ENCODE data around the gene PIP4P1.
"Not testable (repeated sequence)": the region's sequence is repeated elsewhere in the genome, so short reads cannot be mapped to it uniquely, and the experiment has no call there.

The PIP4P1 gene

DNA sequence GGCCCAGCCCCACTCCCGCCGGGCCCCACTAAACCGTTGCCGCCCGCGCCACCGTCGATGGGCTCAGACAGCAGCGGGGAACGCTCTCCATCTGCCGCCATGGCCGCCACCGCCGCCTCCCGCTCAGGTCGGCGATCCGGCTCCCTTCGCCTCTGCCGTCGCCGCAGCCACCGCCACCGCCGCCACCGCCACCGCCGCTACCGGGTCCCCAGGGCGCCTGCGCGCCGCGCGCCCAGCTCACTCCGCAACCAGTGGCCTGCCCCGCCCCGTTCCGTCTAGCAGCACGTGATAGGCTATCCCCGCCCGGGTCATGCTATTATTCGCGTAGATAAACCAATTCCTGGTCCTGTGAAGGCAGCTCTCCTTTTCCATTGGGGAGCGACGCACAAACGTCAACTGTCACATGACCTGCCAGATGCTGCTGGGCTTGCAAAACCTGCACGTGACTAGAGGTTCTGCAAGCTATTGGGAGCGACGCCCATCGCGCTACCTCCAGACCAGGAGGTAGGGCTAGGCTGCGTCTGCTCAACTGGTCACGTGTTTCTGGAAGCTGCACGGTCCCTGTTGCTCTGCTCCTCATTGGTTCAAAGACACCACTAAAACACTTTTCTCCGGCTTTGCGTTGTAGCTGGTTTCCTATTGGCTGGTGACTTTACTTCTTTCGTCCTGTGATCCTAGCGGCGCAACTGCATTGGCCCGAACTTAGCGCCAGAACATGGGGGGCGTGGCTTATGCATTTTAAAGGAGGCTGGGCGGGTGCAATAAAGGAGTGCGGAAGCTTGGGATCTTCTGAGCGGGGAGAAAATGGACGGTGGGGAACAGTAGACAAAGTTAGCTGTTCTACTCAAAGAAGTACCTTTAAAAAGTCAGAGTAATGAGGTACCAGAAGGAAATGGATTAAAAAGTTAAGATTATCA lies at the start of gene PIP4P1:
Gene PIP4P1, minus strand, starts transcription at position 210 of the 917 bp plus-strand sequence. Its CDS starts 109 bp downstream, at position 101.
- DNase-seq (ENCODE audit: low read depth, low spot score): peak; percentile 99

DNA sequence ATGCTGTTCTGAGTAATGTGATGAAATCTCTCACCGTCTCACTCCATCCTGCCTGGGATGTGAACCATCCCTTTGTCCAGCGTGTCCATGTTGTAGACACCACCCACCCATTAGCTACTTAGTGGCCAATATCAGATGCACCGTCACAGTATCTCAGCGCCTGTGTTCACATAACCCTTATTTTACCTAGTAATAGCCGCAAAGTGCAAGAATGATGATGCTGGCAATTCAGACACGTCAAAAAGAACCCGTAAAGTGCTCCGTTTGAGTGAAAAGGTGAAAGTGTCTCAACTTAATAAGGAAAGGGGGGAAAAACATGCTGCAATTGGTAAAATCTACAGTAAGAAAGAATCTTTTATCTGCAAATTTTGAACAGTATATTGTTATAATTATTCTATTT lies 47.1 kb upstream of the PIP4P1 start:
- no peak for DNase-seq (ENCODE audit: low read depth, low spot score)

DNA sequence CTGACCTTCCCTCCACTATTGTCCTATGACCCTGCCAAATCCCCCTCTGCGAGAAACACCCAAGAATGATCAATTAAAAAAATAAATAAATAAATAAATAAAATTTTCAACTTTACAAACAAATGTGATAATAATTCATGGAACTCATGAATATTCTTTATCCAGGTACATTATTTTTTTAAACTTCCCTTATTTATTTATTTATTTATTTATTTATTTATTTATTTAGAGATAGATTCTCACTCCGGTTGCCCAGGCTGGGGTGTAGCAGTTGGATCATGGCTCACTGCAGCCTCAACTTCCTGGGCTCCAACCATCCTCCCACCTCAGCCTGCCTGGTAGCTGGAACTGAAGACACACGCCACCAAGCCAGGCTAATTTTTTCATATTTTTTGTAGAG lies 46.3 kb upstream of the PIP4P1 start:
- not testable (repeated sequence) for DNase-seq (ENCODE audit: low read depth, low spot score)

DNA sequence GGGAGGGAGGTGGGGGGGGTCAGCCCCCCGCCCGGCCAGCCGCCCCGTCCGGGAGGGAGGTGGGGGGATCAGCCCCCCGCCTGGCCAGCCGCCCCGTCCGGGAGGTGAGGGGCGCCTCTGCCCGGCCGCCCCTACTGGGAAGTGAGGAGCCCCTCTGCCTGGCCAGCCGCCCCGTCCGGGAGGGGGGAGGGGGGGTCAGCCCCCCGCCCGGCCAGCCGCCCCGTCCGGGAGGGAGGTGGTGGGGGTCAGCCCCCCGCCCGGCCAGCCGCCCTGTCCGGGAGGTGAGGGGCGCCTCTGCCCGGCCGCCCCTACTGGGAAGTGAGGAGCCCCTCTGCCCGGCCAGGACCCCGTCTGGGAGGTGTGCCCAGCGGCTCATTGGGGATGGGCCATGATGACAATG lies 45.5 kb upstream of the PIP4P1 start:
- DNase-seq (ENCODE audit: low read depth, low spot score): not testable (repeated sequence)

DNA sequence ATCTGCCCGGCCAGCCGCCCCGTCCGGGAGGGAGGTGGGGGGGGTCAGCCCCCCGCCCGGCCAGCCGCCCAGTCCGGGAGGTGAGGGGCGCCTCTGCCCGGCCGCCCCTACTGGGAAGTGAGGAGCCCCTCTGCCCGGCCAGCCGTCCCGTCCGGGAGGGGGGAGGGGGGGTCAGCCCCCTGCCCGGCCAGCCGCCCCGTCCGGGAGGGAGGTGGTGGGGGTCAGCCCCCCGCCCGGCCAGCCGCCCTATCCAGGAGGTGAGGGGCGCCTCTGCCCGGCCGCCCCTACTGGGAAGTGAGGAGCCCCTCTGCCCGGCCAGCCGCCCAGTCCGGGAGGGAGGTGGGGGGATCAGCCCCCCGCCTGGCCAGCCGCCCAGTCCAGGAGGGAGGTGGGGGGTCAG lies 45.0 kb upstream of the PIP4P1 start:
- not testable (repeated sequence) for DNase-seq (ENCODE audit: low read depth, low spot score)

DNA sequence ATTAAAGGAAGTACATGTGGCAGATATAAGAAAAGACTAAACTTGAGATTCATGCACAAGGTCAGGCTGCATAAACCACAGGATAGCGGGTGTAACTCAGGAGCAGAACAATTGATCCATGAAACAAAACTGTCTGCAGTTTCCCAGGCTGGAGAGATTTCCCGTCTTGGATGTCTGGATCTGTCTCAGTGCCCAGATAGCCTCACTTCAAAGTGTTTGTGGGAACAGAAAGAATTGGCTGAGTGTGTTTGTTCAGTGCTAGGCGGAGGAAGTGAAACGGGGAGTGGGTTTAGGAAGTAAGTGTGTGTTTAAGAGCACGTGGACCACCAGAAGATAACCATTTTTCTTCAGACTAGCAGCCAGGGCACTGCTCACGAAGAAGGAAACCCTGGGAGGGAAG lies 42.7 kb upstream of the PIP4P1 start:
- DNase-seq (ENCODE audit: low read depth, low spot score): no peak

DNA sequence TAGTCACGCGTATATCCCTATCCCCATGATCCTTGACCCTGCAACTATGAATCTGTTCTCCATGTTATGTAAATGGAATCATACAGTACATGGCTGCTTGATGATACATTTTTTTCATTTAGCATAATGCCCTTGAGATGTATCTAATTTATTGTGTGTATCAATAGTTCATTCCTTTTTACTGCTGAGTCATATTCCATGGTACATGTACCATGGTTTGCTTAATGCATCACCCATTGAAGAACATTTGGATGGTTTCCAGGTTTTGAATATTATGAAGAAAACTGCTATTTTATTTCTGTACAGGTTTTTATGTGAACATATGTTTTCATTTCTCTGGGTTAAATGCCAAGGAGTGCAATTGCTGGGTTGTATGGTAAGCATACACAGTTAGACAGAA lies 40.1 kb upstream of the PIP4P1 start:
- DNase-seq (ENCODE audit: low read depth, low spot score): no peak

DNA sequence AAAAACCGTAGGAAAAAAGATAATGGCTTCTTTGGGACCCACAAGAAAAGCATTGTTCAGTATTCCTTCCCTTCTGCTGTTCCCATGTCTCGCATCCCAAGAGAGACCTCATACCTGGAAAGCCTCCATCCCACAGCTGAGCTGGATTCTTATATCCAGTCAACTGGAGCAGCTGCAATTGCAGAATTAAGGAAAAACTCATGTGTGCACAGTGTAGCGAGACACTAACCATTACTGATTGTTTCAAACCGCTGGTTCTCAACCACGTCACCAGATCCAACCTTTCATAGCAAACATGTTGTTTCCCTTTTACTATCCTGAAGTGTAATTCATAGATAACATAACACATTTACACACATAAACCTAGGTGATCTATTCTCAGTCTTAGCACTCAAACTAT lies 38.6 kb upstream of the PIP4P1 start:
- no peak for DNase-seq (ENCODE audit: low read depth, low spot score)

DNA sequence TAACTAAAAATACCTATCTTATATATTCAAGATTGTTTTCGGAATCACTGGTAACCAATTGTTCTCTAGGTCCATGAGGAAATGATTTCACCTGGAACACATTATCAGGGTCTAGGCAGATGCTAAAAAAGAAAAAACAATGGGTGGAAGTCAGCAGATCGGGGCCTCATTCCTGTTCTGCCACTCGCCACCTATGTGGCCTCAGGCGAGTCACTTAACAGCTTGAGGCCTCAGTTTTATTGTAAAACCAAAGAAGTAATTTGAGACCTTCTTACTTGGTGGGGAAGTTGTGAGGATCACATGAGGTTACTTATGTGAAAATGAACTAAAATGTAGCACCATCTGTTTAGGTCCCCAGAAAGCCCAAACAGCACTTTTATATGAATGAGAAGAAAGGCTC lies 37.9 kb upstream of the PIP4P1 start:
- DNase-seq (ENCODE audit: low read depth, low spot score): no peak

DNA sequence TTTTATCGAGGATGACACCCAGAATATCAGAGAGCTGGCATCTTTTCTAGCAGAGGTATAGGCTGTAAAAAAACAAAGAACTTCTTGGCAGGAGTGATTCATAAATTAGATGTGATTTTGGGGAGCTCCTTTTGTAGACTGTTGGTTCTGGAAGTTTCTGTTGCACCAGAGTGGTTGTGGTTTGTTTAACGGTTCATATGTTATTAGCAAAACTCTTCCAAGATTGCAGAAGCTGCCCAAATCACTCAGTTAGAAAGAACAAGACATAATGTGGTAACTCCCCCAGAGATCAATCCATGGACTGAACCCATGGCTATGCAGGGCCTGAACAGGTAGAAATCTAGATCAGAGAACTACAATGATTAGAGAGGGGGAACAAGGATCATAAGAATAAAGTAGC lies 37.4 kb upstream of the PIP4P1 start:
- no peak for DNase-seq (ENCODE audit: low read depth, low spot score)

DNA sequence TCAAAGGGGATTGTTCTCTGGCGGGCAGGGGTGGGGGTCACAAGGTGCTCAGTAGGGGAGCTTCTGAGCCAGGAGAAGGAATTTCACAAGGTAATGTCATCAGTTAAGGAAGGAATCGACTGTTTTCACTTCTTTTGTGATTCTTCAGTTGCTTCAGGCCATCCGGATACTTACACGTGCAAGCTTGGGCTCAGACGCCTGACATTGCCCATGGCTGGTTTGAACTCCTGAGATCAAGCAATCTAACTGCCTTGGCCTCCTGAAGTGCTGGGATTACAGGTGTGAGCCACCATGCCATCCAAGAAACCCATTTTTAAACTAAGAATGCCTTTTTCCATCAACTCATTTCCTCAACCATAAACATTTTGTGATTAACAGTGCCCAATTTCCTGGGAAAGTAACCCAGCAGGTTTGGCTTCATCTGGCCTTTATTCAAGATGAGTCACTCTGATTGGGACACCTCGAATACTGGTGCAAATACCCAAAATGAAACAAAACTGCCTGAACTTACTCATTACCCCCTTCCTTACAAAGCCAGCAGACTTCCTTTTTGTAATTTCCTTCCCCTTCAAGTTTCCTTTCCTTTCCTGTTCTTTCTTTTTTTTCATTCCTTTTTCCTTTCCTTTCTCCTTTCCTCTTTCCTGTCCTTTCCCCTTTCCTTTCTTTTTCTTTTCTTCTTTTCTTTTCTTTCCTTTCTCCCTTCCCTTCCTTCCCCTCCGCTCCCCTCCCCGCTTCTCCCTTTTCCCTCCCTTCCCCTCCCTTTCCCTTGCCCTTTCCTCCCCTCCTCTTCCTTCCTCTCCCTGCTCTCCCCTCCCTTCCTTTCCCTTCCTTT lies 33.9 kb upstream of the PIP4P1 start:
- no peak for DNase-seq (ENCODE audit: low read depth, low spot score)

DNA sequence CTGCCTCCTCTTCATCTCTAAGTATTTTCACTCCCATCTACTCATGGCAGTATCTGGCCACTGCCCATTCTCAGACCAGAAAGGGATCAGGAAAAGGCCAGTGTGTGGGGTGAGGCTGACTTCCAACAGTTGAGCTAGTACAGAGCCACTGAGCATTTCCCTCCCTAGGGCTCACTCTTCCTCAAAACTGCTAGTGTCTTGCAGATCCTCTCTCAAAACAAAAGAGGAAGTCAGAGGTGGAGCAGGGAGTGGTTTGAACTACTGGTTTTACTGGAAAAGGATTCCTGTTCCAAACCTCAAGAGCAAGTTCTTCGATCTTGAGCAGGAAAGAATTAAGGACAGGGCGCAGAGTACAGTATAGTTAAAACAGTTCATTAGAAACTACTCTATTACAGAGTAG lies 32.4 kb upstream of the PIP4P1 start:
- no peak for DNase-seq (ENCODE audit: low read depth, low spot score)

DNA sequence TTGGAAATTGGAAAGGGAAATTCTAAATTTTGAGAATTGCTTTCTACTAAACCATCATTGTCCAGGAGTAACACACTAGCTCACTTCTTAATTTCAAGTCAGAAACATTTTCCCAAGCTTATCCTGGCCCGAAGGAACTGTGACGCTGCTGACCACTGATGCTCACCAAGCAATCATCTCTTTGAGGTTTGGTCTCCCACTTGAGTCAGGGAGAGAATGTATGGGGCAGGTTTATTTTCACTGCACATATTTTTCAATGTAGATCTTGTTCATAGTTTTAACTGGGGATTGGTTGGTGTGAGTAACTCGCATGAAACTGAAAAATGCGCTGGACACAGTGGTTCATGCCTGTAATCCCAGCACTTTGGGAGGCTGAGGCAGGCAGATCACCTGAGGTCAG lies 31.3 kb upstream of the PIP4P1 start:
- DNase-seq (ENCODE audit: low read depth, low spot score): no peak

DNA sequence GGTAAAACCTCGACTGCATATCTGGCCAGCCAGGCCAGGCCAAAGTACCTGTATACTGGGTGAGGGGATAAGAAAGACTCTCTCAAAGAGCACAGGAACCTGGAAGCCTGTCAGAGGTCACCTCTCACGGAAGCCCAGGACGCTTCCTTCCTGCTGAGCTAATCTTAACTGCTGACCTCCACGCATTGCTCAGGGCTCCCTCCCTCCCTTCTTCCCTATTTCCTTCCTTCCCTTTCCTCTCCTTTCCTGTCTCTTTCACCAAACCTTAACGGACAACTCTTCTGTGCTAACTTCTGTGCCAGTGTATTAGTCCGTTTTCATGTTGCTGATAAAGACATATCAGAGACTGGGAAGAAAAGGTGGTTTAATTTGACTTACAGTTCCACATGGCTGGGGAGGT lies 29.3 kb upstream of the PIP4P1 start:
- no peak for DNase-seq (ENCODE audit: low read depth, low spot score)

DNA sequence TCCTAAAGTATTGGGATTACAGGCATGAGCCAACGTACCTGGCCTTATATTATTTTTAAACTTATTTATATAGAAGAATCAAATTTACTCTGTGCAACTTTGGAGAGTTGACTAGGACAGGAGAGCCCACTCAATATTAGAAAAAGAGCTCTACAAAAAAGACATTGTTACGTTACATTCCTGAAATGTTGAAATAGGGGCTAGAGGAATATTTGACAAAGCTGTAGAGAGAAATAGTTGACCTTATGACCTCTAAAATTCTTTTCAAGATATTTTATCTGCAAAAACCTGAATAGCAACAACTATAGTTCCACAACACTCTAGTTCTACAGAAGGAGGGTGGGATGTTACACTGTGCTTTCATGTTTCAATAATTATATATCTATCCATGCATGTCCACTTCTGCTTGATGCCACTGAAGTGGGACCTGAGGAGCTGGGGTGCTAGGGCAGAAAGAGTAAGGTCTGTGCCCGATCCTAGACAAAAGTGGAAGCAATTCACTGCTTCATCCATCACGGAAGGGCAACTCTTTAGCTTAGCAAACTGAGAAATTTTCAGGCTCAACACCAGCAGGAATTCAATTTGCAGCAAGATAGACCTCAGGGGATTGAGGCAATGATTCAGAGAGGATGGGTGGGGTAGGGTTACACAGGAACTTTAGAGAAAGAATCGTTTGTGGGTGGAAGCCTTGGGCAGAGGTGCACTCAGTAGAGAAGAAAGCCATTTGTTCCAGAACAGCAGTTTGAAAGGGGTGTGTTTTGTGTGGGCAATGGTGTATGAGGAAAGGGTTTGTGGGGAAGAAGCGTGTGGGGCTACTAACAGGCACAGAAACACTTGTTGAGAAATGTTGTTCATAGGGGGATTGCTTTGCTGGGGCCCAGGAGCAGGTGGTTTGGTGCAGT lies 28.1 kb upstream of the PIP4P1 start:
- no peak for DNase-seq (ENCODE audit: low read depth, low spot score)

DNA sequence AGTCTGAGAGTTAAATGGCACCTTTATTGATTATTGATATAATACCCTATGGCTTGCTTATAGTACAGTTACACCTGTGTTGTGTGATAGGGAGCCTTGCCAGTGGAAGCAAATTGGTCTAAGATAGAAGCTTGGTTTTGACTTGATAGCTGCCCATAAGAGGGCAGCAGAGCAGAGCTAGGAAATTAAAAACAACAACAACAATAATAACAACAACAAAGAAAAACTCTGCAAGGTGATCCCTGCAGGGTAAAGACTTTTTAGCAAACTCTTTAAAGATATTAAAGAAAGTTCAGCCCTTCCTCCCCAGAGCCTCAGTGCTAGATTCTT lies 26.1 kb upstream of the PIP4P1 start:
- DNase-seq (ENCODE audit: low read depth, low spot score): no peak

DNA sequence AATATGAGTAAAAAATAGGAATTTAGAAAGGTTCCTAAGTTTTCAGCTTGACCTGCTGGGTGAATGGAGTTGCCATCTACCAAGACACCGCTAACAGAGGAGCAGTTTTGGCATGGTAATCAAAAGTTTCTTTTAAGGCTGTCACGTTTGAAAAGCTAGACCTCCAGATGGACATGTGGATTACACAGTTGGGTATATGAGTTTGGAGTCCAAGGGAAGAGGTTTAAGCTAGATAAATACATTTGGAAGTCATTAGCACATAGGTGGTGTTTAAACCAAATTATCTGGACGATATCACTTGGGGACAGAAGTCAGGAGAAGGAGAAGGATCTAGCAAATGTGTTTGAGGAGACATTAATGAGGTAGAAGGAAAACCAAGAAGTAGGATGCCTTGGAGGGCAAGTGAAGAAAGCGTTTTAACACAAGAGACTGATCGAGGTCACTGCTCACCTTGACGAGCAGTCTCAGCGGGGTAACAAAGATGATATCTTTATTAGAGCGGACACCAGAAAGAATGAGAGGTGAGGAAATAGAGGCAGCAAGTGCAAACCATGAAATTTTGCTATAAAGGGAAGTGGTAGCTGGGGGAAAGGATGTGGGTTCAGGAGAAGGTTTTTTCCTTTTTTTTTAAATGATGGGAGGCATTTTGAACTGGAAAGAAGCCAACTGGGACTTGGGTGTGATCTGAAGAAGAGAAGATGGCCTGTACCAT lies 25.6 kb upstream of the PIP4P1 start:
- DNase-seq (ENCODE audit: low read depth, low spot score): no peak

DNA sequence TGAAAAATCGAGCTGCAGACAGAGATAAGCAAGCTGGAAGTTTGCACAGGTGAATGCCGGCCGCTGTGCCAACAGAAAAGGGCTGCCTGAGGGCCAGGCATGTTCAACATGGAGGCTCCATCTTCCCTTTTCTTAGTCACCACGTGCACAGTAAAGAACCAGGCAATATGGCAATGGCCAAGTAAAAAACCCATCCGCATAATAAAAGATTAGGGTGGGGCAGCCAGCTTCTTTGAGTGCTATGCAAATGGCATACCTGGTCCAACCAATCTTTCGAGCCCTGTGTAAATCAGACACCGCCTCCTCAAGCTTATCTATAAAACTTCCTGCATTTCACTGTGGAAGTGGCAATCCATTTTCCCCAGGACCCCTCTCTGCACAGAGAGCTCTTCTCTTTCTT lies 24.7 kb upstream of the PIP4P1 start:
- no peak for DNase-seq (ENCODE audit: low read depth, low spot score)

DNA sequence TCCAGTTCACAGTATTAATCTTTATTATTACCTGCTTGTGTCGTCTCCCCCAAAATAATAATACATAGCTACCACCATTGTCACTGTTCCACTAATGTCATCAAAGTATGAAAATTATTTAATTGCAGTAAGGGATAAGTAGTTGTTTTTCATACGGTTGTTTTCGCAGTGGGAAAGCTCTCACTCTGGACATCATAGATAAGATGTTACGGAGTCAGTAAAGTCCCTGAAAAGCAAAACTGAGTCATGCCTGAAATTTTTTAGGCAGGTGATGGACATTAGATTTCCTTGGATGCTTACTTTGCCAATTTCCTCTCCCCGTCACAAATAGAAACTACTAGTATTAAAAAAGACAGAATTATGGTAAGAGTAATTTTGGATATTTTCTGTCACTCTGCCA lies 21.1 kb upstream of the PIP4P1 start:
- no peak for DNase-seq (ENCODE audit: low read depth, low spot score)

DNA sequence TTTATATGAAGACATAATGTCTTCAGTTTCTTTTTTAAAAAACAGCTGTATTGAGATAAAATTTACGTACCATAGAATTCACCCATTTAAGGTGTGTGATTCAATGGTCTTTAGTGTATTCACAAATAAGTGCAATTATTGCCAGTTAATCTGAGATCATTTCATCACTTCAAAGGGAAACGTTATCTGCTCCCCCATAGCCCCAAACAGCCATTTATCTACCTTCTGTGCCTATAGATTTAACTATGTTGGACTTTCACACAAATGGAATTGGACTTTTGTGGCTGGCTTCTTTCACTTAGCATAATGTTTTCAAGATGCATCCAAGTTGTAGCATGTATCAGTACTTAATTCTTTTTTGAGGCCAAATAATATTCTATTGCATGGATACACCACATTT lies 17.7 kb upstream of the PIP4P1 start:
- no peak for DNase-seq (ENCODE audit: low read depth, low spot score)

DNA sequence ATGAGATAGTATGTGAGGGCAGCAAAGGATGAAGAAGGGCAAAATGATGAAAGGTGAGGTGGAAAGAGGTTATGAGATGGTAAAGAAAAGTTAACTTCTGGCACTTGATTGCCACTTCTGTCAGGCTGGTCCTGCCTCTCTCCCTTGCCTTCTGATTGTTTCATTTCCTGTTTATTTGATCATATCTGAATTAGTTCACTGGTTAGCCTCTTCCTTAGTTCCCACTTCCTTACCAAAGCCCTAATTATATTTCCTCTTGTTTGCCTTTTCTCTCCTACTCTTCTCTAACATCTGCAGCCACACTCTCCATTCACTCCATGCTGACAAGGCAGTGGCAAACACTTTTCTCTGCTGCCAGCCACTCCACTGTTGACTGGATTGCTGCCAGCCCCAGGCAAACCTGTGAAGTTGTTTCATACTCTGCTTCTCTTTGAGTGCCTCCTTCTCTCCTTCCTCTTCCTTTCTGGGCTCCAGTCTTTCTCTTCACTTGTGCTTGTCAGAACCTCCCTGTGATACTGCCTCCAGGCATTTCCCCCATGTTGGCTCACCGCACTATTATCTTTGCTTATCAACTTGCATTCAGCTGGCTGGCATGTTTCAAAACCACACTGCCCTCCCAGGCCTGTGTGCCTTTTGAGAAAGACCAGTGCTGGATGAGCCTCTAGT lies 16.1 kb upstream of the PIP4P1 start:
- no peak for DNase-seq (ENCODE audit: low read depth, low spot score)
